ENCODE results near the gene ACTR2. TPM values are rescaled to one million over a fixed set of nuclear protein-coding genes. Genes with fewer than 3 reads are reported as not detected.

ACTR2 gene
- total and polyA plus RNA-seq, 9 of the 15 experiments (the other 6 are each of a cell fraction or from before 2014, with no cell fraction given), result 47.3 to 239 (median 108) TPM

- in situ Hi-C loops (cut with MboI), result no loop called here
- H4K20me1 ChIP-seq (replicated peaks; ENCODE audit: control insufficient read depth, insufficient read depth, low read length), result no peaks in the 10 kb centered on the region
- POLR2A ChIA-PET, result interaction anchor here (0.7 to 1.5 kb wide), 4 partner anchors 12 to 191 kb away, joined by 3 to 5 read pairs (median 3); partner anchors contain the start of gene ACTR2
Measured at GRCh38 chr2:65212115-65212514, 15.5 kb upstream of the ACTR2 start.

More at GRCh38 chr2:65212115-65212514, 15.5 kb upstream of the ACTR2 start:
- intact Hi-C loops (cut with micrococcal nuclease), result no loop called here
- Histone ChIP-seq H3K27ac (ENCODE audit: extremely low read depth, low read depth, low read length) (no peak overlapping the region), H3K36me3 (ENCODE audit: control insufficient read depth, insufficient read depth, low read length) (no peaks in the 10 kb centered on the region), H3K4me3 (no peak overlapping the region), H3K9me1 (ENCODE audit: control insufficient read depth, insufficient read depth, low read length) (no peaks in the 10 kb centered on the region), H3K79me2 (ENCODE audit: control insufficient read depth, insufficient read depth, low read length) (no peaks in the 10 kb centered on the region), H2AFZ (ENCODE audit: low read depth, low read length) (no peak overlapping the region), H3K27me3 (ENCODE audit: control insufficient read depth in 2 of 2, insufficient read depth in 2 of 2, low read length in 2 of 2) (no peaks in the 10 kb centered on the region), H3K9ac (ENCODE audit: insufficient read depth in 1 of 2, low read depth in 2 of 2, low read length in 2 of 2) (no peak overlapping the region), H3K9me3 (replicated peaks; ENCODE audit: control insufficient read depth, insufficient read depth, low read depth, low read length) (no peaks in the 10 kb centered on the region), H3K4me2 (ENCODE audit: insufficient read depth, low read length) (no peak overlapping the region), H3K4me1 (replicated peaks in 1 of 2; ENCODE audit: control insufficient read depth in 2 of 2, insufficient read depth in 2 of 2, low read length in 2 of 2) (peaks cover 0 to 8% of the 10 kb centered on the region in 2 experiments; a peak in 2 of 5 replicates)
- no peak for FAIRE-seq
- no peak for DNase-seq (ENCODE audit: extremely low read depth in 1 of 4, low spot score in 3 of 4)
- TF ChIP-seq ETS1 (conservative IDR thresholded peaks at IDR 0.05; ENCODE audit: control insufficient read depth, low read depth, low read length), result no peak
- TF ChIP-seq STAG1 (CRISPR knock-in tag; IDR thresholded peaks at IDR 0.05; ENCODE audit: borderline replicate concordance), result no peak
- TF ChIP-seq ZBTB43 (CRISPR knock-in tag; IDR thresholded peaks at IDR 0.05), result no peak
- TF ChIP-seq MIER1 (IDR thresholded peaks at IDR 0.05; ENCODE audit: low read depth), result no peak
- TF ChIP-seq ZNF444 (CRISPR knock-in tag; IDR thresholded peaks at IDR 0.05), result no peak
- TF ChIP-seq BRD4 (IDR thresholded peaks at IDR 0.05), result no peak
- no peak for TF ChIP-seq FOXO4 (CRISPR knock-in tag; IDR thresholded peaks at IDR 0.05)
- TF ChIP-seq IRF1 (CRISPR knock-in tag; IDR thresholded peaks at IDR 0.05; ENCODE audit: borderline replicate concordance), result no peak
- BruUV-seq (replicated peaks), result no TSS peak
- no peak for ATAC-seq
- CTCF ChIA-PET (ENCODE audit: low intra/inter-chr PET ratio), result no interaction called here
- WGBS (ENCODE audit: insufficient coverage, low coverage, missing lambda C conversion rate), result 58% methylated on average over 3 of the region's 3 CpGs

All from K562 (cell line).